Measurements from ENCODE around the gene ERBB4. TPM values are rescaled to one million over a fixed set of nuclear protein-coding genes. Genes with fewer than 3 reads are reported as not detected.

ERBB4 gene
- total and polyA plus RNA-seq, 9 donors: 0.08 to 22.3 (median 1.2) TPM

- no peak overlapping the region for H3K27ac ChIP-seq
- intact Hi-C loops (cut with DNase I): no loop called here
- no peak overlapping the region for H3K4me3 ChIP-seq
- H3K4me1 ChIP-seq (ENCODE audit: insufficient read depth): no peaks in the 10 kb centered on the region
- H3K27me3 ChIP-seq: no peaks in the 10 kb centered on the region
- no peak for DNase-seq
- 65 to 79% (median 74%) methylated on average over 1 of the region's 1 CpG for WGBS, 3 donors
- no peaks in the 10 kb centered on the region for H3K36me3 ChIP-seq
- TF ChIP-seq CTCF (IDR thresholded peaks at IDR 0.05) (no peak), POLR2A (IDR thresholded peaks at IDR 0.05) (no peak), EP300 (IDR thresholded peaks at IDR 0.05) (no peak)
- no peaks in the 10 kb centered on the region for H3K9me3 ChIP-seq
These were observed 177.3 kb downstream of the ERBB4 start for GRCh38 chr2:212361174-212361756.

GRCh38 chr2:212360068-212360460 lies 178.5 kb downstream of the ERBB4 start:
- H3K4me1 ChIP-seq (ENCODE audit: insufficient read depth): no peaks in the 10 kb centered on the region
- H3K27ac ChIP-seq: no peak overlapping the region
- intact Hi-C loops (cut with DNase I): no loop called here

DNA sequence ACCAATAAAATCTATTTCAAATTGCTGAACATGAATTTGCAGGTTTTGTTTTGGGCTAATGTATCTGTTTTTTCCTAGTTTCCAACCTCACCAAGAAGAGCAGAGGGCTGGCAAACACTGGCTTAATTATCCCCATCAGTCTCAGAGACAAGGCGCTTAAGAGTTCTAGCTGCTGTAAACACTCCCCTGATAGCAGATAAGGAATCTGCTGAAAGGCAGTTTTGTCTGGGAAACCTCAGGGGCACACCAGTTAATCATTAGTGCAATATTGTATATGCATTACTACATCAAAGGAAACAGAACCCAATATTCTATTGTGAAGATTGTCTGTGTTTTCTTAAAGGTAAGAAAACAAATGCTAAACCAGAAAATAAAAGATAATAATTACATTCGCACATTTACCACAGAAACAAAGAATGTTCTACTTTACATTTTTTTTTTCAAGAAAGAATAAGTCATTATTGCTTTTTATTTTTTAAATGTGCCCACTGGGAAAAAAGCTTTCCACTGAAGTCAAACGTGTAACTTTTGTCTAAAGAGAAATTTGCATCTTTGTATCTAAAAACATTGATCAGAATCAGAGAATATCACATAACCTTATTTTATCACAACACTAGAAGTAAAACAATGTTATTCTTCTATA lies 179.1 kb downstream of the ERBB4 start:
- Histone ChIP-seq H3K4me3 (no peak overlapping the region), H3K27me3 (no peaks in the 10 kb centered on the region), H3K4me1 (ENCODE audit: insufficient read depth) (no peaks in the 10 kb centered on the region), H3K36me3 (no peaks in the 10 kb centered on the region), H3K27ac (no peak overlapping the region), H3K9me3 (no peaks in the 10 kb centered on the region)
- intact Hi-C loops (cut with DNase I): no loop called here
- TF ChIP-seq CTCF (IDR thresholded peaks at IDR 0.05): no peak
- no peak for TF ChIP-seq EP300 (IDR thresholded peaks at IDR 0.05)
- DNase-seq: no peak
- WGBS, 3 donors: 26 to 39% (median 37%) methylated on average over 3 of the region's 3 CpGs

More at GRCh38 chr2:212360068-212360460, 178.5 kb downstream of the ERBB4 start:
- Histone ChIP-seq H3K27me3 (no peaks in the 10 kb centered on the region), H3K36me3 (no peaks in the 10 kb centered on the region), H3K4me3 (no peak overlapping the region), H3K9me3 (no peaks in the 10 kb centered on the region)
- TF ChIP-seq POLR2A (IDR thresholded peaks at IDR 0.05): no peak
- TF ChIP-seq EP300 (IDR thresholded peaks at IDR 0.05): no peak
- no peak for TF ChIP-seq CTCF (IDR thresholded peaks at IDR 0.05)
- no peak for DNase-seq

DNA sequence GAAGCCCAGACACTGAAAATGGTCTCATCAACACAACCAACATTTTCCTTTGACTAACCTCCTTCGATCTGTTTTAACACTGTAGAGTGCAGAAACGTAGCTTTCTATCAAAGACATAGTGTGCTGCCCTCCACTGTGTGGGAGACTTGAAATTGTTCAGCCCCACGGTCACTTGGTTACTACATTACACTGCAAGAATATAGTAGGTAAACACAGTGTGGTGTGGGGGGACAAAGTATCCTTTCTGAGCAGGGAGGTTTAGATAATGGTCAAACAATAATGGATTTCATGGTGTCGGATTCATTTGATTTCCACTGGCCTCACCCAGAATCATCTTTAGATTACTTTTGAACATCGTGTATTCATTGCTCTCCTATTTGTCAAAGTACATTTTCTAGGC lies 181.0 kb downstream of the ERBB4 start:
- no peak for DNase-seq
- intact Hi-C loops (cut with DNase I): no loop called here
- H3K9me3 ChIP-seq: no peaks in the 10 kb centered on the region
- no peak overlapping the region for H3K27ac ChIP-seq
- no peak overlapping the region for H3K4me3 ChIP-seq
- H3K4me1 ChIP-seq (ENCODE audit: insufficient read depth): no peaks in the 10 kb centered on the region
- H3K36me3 ChIP-seq: no peaks in the 10 kb centered on the region
- 76 to 79% (median 78%) methylated on average over 5 of the region's 5 CpGs for WGBS, 3 donors
- no peaks in the 10 kb centered on the region for H3K27me3 ChIP-seq
- TF ChIP-seq POLR2A (IDR thresholded peaks at IDR 0.05): no peak
- no peak for TF ChIP-seq CTCF (IDR thresholded peaks at IDR 0.05)
- no peak for TF ChIP-seq EP300 (IDR thresholded peaks at IDR 0.05)

All from ovary (tissue), 9 donors.